HG02840 (cell line): ENCODE data around the gene ASIP.
"Not testable (repeated sequence)": the region's sequence is repeated elsewhere in the genome, so short reads cannot be mapped to it uniquely, and the experiment has no call there.

Experiments used
- ATAC-seq: cut with Tn5 transposase; IDR thresholded peaks from one replicate; pipeline ENCODE4 v1.9.1; 2021; ENCODE audit warnings: mild to moderate bottlenecking, moderate library complexity, moderate number of reproducible peaks; ENCODE audit not compliant: unreplicated experiment, low FRiP score

The ASIP gene

DNA sequence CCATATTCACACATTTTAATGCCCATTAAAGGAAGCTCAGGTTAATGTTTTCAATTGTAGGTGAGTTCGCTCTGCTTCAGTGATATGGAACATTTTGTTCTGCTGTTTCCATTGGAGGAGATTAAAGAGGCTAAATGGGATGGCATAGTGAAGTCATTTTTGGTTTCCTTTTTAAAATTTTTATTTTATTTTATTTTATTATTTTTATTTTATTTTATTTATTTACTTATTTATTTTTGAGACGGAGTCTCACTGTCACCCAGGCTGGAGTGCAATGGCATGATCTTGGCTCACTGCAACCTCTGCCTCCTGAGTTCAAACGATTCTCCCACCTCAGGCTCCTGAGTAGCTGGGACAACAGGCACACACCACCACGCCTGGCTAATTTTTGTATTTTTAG lies 792 bp downstream of the ASIP start:
- ATAC-seq, result not testable (repeated sequence)

DNA sequence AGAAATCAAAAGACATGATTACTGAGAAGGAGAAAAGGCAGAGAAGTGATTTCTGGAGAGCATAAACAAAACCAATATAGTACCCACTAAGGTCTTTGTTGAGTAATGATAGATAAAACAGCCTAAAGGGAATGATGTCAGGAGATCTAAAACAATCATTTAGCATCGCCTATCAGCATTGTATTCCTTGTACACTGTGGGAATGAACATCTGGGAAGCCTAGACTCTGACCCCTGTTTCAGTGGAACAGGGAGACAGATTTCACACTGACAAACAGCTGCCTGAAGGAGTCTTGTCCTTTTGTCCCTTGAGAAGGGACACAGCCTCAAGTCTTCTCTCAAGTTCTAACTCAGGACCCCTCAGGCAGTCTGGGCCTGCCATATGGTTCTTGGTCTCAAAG lies 1.7 kb downstream of the ASIP start:
- no peak for ATAC-seq

GRCh38 chr20:34243377-34243776 lies 2.2 kb downstream of the ASIP start:
- ATAC-seq, result no peak

GRCh38 chr20:34246126-34246626 lies 5.0 kb downstream of the ASIP start:
- no peak for ATAC-seq

GRCh38 chr20:34249291-34249690 lies 8.1 kb downstream of the ASIP start:
- ATAC-seq, result no peak

DNA sequence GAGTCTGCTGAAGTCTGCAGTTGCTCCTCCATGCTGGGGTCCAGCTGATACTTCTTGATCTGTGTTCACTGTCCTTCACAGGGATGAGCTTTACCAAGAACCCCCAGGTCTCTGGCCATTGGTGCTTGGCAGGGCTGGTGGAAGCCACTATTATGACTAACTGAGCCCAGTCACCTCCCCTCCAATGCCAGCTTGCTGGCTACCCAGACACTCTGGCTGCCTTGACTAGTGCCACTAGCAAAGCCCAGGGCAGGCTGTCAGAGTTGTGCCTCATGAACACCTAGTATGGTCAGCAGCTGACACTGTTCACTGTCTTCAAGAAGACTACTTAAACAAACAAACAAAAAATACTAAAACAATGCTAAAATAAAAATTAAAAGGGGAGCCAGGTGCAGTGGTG lies 8.8 kb downstream of the ASIP start:
- ATAC-seq, result no peak

GRCh38 chr20:34251619-34252018 lies 10.4 kb downstream of the ASIP start:
- ATAC-seq, result no peak

GRCh38 chr20:34252431-34253086 lies 11.3 kb downstream of the ASIP start:
- not testable (repeated sequence) for ATAC-seq

GRCh38 chr20:34254979-34255378 lies 13.8 kb downstream of the ASIP start:
- ATAC-seq, result no peak

DNA sequence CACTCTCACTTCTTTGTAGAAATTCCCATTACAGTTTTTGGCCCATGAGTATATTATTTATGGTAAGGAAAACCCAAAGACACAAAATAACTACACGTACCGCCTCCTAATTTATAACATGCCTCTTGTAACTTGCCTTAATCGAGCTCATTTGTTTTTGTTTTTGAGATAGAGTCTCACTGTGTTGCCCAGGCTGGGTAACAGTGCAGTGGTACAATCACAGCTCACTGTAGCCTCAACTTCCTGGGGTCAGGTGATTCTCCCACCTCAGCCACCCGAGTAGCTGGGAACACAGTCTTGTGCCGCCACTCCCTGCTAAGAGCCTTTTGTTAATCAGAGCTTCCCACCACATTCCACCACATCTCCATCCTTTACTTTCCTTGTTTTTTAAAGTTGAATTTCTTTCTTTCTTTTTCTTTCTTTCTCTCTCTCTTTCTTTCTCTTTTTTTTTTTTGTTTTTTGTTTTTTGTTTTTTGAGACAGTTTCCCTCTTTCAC lies 15.5 kb downstream of the ASIP start:
- ATAC-seq, result no peak

- ATAC-seq, result no peak
These were observed 19.2 kb downstream of the ASIP start for GRCh38 chr20:34260208-34260942.

DNA sequence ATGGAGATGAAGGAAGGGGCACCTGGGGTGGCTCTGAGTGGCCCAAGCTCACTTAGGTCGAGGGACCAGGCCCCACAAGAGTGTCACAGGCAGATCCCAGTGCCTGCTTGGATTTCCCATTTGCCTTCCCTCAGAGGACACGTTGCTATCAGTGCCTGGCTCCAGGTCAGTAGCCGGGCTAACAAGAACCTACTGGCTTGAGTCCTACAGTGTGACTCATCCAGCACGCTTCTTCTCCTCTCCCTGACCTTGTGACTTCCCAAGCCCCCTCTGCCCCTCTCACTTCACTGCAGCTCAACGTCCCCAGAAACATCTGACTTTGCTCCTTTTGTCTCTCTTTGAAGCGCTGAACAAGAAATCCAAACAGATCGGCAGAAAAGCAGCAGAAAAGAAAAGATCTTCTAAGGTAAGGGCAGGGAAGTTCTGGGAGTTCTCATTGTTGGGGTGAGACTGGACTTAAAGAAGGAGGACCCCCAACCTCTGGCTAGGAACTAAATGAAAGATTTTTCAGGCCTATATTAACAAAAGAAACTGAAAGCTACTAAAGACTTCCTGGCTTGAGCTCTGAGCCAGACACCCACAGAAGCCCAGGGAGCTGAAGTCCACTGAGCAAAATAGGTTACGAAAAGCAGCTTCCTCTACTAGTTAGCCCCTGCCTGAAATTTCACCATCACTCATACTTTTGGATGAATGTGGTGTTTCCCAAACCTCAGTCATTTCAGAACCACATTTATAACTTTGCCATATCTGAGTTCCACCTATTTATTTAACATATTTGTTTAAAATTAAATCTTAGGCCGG lies 21.5 kb downstream of the ASIP start:
- no peak for ATAC-seq

DNA sequence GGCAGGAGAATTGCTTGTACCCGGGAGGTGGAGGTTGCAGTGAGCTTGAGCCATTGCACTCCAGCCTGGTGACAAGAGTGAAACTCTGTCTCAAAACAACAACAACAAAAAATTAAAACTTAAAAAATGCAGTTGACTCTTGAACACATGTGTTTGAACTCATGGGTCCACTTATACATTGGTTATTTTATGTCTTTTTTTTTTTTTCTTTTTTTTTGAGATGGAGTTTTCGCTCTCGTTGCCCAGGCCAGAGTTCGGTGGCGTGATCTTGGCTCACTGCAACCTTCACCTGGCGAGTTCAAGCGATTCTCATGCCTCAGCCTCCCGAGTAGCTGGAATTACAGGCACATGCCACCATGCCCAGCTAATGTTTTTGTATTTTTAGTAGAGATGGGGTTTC lies 22.2 kb downstream of the ASIP start:
- ATAC-seq, result not testable (repeated sequence)

GRCh38 chr20:34264141-34264540 lies 22.9 kb downstream of the ASIP start:
- ATAC-seq, result no peak

DNA sequence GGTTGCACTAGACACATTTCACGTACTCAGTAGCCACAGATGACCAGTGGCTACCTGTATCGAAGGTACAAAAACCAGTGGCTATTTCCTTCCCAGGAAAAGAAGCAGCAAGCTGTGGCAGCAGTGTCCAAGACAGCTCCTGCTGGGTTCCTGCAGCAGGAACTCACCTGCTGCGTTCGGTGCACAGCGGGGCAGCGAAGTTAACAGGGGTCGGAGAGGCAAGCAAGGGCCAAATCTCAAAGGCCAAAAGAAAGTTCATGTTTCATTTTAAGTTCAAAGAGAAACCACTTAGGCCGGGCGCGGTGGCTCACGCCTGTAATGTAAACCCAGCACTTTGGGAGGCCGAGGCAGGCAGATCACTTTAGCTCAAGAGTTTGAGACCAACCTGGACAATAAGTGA lies 26.9 kb downstream of the ASIP start:
- no peak for ATAC-seq

DNA sequence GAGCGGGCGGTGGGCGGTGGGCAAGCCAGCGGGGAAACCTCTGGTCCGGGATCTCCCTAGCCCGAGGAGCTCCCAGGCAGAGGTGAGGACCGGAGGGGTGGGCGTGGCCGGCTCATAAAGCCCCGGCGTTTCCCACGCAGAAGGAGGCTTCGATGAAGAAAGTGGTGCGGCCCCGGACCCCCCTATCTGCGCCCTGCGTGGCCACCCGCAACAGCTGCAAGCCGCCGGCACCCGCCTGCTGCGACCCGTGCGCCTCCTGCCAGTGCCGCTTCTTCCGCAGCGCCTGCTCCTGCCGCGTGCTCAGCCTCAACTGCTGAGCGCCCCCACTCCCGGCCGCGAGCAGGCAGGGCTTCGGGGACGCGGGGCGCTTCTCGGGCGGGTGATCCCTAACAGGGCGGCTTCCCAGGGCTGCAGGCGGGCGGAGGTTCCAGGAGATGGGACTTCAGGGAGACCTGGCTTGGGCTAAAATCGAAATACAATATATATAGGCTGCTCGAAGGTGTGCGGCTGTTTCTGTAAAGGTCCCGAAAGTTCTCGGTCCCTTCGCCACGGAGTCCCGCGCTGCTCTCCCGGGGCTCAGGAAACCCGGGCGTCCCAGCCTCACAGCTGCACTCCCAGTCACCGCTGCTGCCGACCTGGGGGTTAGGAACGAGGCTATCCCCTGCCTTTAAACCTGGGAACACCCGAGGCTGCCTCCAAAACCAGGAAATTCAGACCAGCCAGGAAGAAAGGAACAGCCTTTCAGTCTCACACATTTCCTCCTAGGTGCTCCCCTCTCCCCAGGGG lies 27.8 kb downstream of the ASIP start:
- no peak for ATAC-seq

DNA sequence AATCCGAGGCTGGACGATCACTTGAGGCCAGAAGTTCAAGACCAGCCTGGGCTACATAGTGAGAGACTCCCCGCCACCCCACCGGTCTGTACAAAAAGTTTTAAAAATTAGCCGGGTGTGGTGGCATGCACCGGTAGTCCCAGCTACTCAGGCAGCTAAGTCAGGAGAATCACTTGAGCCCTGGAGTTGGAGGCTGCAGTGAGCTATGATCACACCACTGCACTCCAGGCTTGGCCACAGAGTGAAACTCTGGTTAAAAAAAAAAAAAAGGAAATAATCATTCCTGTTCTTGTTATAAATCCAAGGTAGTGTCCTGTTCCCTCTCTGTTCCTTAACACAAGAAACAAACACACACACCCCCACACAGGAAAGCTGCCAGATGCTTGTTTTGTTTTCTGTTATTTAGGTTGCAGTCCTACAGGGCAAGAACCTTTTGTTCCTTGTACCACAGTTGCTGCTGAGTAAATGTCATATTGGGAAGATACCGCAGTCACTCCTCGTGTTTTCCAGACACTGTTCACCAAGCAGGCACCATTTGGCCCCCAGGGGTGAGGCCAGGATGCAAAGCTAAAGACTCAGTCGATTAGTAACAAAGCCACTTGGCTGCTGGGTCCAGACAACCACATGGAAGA lies 28.9 kb downstream of the ASIP start:
- no peak for ATAC-seq

- ATAC-seq, result no peak
These were observed 30.7 kb downstream of the ASIP start for GRCh38 chr20:34271956-34272355.

GRCh38 chr20:34274694-34275093 lies 33.5 kb downstream of the ASIP start:
- ATAC-seq, result no peak

- no peak for ATAC-seq
These were observed 40.0 kb downstream of the ASIP start for GRCh38 chr20:34281177-34281576.
